UCSD-AML1 (cell line): ENCODE results near the gene APAF1.
"Not testable (repeated sequence)": the region's sequence is repeated elsewhere in the genome, so short reads cannot be mapped to it uniquely, and the experiment has no call there.

Experiments
- DNase-seq: peaks from one replicate; lab custom pipeline; 2025; ENCODE audit not compliant: unreplicated experiment; lab: John Stamatoyannopoulos, UW

APAF1 gene

DNA sequence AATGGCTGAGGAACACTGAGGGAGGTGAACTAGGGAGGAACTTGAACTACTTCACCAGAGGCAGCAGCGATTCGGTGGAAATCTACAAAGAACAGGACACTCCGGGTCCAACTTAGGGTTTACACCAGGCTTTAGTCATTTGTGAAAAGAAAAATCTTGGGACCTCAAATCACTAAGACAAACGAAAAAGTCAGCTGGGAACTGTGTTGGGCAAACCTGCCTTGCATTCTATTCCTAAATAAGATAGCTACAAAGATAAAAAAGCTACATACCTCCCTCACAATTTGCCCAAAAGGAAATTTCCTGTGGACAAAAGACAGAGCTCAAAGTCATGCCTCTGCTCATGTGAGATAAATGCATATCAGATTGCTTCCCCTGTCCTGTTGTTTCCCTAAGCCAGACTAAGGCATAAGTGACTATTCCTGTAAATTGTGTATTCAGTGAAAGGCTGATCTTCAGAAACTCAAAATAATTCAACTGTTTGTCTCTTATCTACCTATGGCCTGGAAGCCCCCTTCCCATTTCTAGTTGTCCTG, 106.6 kb downstream of the APAF1 start:
- no peak for DNase-seq

- no peak for DNase-seq
These were observed 107.6 kb downstream of the APAF1 start for GRCh38 chr12:98752726-98753125.

GRCh38 chr12:98754095-98754494, 109.0 kb downstream of the APAF1 start:
- no peak for DNase-seq

DNA sequence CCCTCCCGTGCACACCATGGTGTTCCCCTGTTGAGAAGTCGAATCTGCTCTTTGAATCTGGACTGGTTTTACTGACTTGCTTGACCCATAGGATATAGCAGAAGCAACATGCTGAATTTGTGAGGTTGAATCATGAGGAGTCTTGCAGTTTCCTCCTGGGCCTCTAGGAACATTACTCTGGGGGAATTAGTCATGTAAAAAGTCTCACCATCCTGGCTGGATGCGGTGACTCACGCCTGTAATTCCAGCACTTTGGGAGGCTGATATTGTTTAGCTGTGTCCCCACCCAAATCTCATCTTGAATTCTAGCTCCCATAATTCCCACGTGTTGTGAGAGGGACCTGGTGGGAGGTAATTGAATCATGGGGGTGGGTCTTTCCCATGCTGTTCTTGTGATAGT, 110.8 kb downstream of the APAF1 start:
- DNase-seq = not testable (repeated sequence)

DNA sequence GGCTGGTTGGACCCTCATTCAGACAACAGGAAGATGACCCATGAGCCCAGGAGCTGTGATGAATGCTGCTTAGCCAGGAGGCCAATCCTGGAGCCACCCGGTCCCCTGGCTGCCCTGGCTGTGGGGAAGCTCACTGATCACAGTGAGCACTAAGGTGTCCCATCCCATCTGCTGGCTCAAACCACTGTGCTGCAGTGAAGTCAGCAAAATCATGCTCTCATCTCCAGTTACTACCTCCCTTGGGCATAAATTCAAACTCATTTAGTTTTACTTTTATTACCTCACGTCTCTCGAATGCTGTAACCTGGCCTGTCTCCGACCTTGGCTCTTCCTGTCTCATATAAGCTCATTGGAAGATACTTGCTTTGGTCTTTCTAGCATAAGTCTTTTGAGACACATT, 112.4 kb downstream of the APAF1 start:
- no peak for DNase-seq

DNA sequence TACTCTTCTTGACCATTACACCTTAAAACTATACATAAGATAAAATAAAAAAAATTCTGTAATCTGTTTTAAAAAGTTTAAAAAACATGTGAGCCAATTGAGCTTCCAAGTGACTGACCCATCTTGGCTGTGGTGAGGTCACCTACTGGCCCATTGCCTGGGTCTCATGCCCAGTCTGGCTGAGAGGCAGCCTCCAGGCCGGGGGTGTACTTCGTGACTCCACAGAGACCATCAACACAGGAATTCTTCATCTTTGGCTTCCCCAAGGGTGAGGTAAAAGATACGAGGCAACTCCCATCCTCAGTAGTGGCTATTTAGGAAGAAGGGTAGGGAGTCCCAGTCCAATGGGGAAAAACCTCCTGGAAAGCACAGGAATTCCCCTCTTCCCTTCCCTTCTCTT, 113.2 kb downstream of the APAF1 start:
- no peak for DNase-seq

DNA sequence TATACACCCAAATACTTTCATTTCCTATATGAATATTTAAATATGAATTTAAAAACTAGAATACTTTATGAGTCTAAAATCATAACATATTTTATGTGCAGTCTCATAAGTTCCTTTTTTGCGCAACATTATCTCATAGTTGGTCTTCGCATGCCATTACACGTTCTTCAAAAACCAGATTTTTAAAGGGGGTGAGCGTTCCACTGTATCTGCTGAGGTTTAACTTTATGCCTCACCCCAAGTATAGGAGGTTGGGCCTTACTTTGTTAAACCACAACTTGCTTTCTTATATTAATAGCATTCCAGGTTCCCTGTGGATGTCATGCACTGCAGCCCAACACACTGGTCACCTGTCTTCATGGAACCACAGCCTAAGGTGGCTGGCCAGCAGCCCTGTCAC, 118.6 kb downstream of the APAF1 start:
- no peak for DNase-seq

GRCh38 chr12:98767248-98767647, 122.2 kb downstream of the APAF1 start:
- DNase-seq = no peak

- DNase-seq = no peak
These were observed 124.0 kb downstream of the APAF1 start for GRCh38 chr12:98769068-98769467.

DNA sequence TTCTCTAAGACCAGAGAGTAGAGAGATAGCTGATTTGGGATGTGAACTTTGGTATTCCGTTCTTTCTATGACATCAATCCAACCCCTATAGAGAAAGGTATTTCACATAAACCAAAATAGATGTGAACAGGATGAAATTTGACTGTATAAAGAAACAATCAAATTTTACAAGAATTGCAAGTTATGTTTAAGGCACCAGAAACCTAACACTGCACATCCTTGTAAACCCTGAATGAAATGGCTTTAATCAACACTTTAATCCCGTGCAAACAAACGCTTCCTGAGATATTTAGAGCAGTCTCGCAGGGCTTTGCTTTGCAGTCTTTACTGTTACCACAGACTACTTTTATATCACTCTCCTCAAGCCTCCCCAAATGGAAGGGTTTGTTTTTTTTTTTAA, 125.1 kb downstream of the APAF1 start:
- no peak for DNase-seq

DNA sequence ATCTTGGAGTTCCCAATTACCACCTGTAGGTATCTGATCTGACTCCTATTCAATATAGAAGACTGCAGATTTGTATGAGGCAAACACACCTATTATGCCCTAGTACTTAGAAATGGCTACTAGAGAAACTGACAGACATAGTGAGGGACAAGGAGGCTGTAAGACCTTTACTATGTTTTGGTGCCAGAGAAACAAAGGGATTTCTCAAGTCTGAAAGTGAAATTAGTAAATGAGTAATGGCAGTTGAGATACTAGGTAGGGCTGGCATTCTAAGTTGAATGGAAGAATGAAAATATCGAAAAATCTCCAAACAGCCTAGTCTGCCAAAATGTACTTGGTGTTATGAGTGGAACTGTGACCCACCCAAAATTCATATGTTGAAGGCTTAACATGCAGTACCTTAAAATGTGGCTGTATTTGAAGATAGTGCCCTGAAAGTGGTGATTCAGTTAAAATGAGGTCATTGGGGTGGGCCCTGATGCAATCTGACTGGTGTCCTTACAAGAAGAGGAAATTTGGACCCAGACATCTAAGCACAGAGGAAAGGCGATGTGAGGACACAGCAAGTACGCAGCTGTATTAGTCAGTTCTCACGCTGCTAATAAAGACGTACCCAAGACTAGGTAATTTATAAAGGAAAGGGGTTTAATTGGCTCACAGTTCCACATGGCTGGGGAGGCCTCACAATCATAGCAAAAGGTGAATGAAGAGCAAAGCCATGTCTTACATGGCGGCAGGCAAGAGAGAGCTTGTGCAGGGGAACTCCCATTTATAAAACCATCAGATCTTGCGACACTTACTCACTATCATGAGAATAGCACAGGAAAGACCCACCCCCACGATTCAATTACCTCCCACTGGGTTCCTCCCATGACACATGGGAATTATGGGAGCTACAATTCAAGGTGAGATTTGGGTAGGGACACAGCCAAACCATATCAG, 127.0 kb downstream of the APAF1 start:
- DNase-seq = no peak

- DNase-seq = no peak
These were observed 127.7 kb downstream of the APAF1 start for GRCh38 chr12:98772818-98773217.

GRCh38 chr12:98780261-98780660, 135.2 kb downstream of the APAF1 start:
- no peak for DNase-seq

GRCh38 chr12:98783420-98783819, 138.3 kb downstream of the APAF1 start:
- DNase-seq = no peak
